ENCODE data around the gene KCNIP1.

GRCh38 chr5:170496662-170497028 is 7.2 kb upstream of the KCNIP1 start:
- TF ChIP-seq CTCF (IDR thresholded peaks at IDR 0.05; ENCODE audit: insufficient read depth, low read length, poor library complexity, severe bottlenecking) (no peak), EZH2phosphoT487 (conservative IDR thresholded peaks at IDR 0.05; ENCODE audit: low read length) (no peak)

Measured in SU-DHL-6 (cell line).